HS-27A (cell line): ENCODE data around the gene ERCC2.

Experiments used
- DNase-seq: peaks from one replicate; pipeline ENCODE4 v3.0.0-alpha.2; 2012; ENCODE audit warnings: low read depth, missing footprints

The ERCC2 gene

DNA sequence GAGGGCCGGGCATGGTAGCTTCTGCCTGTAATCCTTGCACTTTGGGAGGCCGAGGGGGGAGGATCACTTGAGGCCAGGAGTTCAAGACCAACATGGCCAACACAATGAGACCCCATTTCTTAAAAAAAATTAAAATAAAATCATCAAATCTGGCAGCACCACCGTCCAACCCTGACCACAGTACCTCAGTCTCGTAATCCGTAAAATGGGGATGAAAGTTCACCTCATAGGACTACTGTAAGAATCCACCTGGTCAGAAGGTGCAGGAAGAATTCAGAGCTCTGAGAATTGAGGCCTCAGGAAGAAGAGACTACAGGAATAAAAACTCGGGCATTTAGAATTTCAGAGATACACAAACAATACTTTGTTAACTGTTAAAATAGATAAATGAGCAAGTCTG is 31.4 kb upstream of the ERCC2 start:
- no peak for DNase-seq

DNA sequence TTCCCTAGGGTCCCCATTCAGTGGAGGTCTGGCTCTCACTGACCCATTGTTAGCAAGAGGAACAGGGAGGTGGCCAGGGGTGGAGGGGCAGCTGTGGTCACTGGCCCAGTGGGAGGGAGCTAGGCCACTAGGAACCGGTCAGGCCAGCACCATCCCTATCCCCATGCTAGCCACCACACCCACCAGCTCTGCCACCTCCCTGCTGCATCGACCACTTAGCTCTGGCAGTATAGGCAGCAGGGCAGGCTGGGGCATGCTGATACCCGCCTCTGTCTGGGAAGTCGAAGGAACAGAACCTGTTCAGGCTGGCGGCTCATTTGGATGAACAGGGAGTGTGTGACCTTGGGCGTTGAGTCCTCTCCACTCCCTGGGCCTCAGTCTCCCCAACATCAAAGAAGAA is 29.8 kb upstream of the ERCC2 start:
- no peak for DNase-seq

DNA sequence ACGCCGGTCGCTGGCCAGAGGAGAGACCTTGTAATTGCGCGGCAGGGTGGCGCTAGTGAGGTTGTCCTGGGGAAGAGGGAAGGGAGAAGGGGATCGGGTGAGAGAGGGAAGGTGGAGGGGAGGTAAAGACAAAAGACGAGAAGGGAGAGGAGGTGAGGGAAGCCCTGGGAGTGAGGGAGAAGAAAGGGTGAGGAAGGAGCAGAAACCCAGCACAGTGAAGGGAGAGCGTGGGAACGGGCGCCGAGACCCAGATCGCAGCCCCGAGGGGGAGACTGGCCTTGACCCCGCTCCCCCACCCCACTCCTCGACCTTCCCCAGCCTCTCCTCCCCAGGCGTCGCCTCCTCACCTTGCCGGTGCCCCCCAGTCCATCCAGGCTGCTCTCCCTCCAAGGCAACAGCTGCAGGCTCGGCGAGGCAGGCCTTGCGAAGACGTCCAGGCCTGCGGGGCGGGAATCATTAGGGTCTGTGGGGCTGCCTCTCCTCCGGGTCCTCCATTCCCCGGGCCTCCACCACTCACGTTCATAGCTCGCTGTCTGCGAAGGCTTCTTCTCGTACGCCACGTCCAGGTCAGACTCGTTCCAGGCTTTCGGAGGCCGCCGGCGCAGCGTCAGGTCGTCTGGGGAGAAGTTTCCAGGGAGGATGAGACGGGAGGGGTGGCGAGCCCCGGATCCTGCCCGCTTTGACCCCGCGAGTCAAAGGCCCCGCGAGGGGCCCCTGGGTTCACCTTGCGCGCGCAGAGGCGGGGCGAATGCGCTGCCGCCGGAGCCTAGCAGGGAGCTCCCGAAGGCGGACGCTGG is 25.6 kb upstream of the ERCC2 start:
- DNase-seq, result no peak

DNA sequence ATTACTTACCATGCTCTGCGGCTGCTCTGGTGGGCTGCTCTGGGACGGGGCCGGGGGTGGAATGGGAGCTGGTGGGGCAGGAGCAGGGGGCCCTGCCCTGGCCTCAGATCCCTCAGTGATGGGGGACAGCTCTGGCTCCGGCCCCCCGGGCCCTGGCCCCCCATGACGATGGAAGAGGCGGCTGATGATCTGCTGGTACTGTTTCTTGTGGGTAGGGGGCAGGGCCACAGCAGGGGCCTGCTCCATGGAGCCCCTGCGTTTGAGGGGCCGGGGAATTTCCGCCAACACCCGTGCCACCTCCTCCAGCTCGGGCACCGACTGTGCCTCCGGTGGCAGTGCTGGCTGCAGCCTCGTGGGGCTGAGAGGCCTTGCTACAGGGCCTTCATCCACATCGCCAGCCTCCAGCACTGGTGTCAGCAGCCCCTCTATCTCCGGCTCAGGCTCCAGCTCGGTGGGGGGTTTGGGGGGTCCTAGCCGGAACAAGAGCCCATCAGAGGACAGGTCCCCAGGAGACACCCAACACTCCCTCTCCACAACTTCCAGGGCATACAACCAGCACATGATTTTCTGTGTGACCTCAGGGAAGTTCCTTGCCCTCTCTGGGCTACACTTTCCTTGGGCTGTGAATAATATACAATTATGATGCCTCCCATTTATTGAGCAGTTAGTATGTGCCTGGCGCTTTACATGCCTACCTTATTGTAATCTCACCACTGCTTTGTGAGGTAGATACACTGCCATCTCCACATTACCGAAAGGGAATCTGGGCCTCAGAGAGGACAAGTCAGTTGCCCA is 21.7 kb upstream of the ERCC2 start:
- no peak for DNase-seq

DNA sequence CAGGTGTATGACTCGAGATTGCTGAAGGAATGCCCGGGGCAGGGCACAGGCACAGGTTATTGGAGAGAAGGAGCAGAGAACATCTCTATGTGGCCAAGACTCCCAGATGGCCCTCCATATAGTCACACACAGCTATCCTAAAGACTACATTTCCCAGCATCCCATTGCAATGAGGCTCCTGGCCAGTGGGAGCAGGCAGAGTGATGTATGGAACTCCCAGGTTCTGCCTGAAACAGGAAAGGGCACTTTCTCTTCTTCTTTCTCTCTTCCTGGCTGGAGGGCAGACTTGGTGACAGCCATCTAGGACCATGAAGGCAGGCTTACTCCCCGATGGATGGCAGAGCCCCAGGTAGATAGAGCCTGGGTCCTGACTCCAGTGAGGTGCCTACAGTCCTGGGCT is 21.0 kb upstream of the ERCC2 start:
- no peak for DNase-seq

DNA sequence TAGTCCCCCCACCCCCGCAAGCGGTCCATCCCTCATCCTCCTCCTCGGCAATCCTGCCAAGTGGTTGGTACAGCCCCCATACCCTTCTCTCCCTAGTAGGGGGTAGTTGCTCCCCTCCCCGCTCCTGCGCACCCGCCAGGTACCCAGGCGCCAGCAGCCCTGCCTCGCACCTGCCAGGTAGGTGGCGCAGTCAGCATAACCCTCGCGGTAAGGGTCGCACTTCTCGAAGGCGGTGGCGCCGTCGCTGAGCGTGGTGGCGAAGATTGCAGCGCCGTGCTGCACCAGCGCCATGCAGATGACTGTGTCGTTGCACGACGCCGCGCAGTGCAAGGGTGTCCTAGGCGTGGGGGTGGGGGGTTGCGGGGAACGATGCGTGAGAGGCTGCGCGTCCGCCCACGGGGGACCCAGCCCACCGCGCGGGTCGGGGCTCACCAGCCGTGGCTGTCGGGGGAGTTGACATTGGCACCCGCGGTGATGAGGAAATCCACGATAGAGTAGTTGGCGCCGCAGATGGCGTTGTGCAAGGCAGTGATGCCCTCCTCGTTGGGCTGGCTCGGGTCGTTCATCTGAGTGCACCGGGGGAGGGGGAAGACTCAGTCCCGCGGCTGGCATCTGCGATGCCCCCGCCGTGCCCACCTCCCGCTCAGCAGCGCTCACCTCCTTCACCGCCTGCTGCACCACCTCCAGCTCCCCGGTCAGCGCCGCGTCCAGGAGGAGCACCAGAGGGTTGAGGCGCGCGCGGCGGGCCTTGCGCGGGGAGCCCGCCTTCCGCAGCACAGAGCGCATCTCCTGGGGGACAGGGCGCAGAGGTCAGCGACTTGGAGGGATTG is 15.2 kb upstream of the ERCC2 start:
- no peak for DNase-seq

DNA sequence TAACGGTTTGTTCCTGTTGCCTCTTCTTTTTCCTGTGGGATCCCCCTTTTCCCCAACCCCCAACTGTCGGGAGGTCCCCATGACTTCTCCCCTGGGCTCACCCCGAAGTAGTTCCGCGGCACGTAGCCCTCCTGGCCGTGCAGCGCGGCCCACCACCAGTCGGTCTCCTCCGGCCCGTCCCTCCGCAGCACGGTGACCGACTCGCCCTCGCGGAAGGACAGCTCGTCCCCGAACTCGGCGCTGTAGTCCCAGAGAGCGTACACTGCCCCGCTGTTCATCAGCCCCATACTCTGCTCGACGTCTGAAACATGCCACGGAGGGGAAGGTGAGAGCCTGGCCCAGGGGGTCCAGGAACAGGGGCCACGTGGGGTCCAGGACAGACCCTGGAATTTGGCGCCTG is 12.1 kb upstream of the ERCC2 start:
- no peak for DNase-seq

DNA sequence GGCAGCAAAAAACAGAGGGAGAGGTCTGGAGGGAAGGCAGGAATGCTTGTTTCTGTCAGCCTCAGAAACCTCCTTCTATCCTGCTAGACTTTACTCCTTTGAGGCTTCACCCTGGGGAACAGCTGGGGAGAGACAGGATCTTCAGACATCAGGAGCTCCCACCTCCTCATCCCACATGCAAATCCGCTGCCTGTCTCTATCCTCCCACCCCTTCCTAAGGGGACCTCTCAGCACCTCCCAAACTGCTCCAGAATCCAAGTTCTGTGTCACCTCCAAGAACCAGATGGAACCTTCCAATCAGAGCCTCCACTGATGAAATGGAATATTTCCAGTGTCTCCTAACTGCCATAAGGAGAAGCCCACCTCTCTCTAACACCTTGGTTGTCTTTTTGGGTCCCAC is 9.7 kb upstream of the ERCC2 start:
- no peak for DNase-seq

DNA sequence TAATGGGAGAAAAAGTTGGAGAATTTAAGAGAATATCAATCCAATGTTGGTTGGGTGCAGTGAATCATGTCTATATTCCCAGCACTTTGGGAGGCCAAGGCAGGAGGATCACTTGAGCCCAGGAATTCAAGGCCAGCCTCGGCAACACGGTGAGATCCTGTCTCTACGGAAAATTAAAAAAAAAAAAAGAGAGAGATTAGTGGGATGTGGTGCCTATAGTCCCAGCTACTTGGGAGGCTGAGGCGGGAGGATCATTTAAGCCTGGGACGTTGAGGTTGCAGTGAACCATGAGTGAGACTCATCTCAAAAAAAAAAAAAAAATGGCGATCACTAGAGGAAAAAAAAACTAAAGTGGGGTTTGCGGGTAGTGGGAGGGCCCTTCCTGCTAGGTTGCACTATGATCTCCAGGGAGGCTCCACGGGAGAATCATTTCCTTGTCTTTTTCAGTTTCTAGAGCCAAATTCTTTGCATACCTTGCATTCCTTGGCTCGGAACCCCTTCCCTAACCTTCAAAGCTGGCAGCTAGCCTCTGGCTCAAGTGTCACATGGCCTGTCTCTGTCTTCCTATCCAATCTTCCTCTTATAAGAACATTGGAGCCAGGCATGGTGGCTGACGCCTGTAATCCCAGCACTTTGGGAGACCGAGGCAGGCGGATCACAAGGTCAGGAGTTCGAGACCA is 5.8 kb upstream of the ERCC2 start:
- DNase-seq, result peak; percentile 100

DNA sequence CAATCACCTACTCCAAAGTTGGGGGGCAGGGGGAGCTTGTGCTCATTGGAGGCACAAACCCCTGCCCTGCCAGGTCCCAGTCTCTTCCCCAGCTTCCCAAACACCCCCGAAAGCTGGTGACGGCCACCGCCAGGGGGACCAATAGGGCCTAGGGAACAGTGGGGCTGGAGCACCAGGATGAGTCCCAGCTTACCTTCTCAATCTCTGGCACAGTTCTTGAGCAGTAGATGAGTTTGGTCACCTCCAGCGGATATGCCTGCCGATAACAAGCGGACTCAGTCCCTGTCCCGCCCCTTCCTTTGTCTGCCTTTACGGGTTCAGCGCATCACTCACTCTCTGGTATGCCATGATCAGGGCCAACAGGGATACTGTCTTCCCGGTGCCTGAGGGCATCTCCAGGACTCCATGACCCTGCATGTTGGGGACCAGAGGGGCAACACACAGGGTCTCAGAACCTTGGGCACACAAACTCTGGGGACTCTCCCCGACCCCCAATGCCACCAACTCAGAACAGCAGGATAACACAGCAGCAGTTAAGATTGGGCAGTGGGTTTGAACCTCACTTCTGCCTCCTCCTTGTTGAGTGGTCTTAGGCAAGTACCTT is 1.5 kb downstream of the ERCC2 start:
- DNase-seq, result no peak

DNA sequence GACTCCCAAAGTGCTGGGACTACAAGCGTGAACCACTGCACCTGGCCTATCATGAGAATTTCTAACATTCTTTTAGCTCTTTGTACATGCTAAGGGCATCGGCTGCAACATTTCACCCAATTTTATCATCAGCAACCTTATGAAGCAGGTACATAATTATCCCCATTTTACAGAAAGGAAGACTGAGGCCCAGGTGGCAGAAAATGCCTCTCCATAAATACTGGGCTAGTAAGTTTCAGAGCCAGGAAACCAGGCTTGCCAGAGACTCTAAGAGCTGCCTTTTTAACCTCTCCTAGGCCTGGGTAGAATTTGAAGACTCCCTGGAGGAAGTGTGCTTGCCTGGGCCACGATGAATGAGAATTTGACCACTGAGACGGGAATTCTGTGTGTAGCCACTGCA is 2.2 kb downstream of the ERCC2 start:
- DNase-seq, result no peak

DNA sequence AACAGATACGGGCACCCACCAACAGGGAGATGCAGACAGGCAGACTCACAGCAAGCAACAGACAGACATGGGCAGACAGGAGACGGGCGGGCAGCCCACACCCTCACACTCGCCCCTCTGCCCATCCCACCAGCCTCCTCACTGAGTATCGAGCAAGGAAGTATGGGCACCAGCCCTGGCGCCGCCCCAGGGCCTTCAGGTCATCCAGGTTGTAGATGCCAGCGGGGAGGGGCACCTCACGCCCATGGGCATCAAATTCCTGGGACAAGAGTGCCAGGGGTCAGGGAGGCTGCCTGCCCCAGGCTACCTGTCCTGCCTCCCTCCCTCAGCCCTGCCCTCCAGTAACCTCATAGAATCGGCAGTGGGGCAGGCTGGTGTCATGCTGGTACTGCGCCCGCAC is 5.7 kb downstream of the ERCC2 start:
- no peak for DNase-seq

DNA sequence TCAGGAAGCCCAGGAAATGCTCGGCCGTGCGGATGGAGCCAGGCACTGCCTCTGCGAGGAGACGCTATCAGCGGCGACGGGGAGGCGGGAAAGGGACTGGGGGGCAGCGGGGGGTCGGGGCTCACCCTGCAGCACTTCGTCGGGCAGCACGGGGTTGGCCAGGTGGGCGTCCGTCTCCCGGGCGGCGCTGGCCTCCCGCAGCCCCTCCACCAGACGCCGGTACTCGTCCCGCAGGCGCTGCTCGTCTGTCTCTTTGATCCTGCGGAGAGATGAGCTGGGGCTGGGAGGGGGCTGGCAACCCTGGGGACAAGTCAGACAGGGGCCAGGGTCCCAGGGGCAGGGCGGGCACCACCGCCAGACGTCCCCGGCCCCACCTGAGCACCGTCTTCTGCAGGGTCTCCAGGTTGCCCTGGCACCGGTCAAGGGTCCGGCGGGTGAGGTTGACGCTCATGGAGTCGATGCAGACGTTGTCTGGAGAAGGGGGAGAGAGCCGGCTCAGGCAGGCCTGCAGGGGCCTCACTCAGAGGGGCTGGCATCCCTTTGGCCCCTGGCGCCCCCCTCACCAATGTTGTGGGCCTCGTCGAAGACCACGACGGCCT is 6.4 kb downstream of the ERCC2 start:
- DNase-seq, result no peak

DNA sequence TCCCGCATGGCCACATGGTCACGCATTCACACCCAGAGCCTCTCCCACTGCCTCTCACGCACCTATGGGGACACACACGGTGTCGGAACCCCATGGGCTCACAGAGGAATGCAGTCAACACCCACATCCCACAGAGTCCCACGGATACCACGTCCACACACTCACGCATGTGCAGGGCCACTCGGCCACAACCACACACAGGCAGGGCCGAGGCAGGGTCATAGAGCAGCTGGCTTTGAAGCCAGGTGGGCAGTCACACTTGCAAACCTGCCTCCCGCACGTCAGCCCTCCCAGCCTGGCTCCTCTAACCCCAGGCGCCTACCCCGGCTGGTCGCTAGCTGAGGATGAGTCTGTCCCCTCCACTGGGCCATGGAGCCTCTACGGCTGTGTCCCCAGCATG is 8.1 kb downstream of the ERCC2 start:
- DNase-seq, result no peak

DNA sequence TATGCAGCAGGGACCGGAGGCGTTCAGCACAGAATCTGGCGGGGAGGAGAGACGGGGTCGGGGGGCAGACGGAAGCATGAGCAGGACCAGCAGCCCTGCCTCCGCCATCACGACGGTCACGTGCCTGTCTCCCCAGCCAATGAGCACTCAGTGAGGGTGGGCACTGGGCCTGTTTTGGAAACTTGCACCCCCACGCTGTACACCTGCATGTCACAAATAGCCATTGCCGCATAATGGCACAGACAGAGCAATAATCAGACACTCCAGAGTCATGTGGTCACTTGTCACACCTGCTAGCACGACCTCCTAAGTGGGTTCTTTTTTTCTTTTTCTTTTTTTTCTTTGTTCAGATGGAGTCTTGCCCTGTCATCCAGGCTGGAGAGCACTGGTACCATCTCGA is 8.8 kb downstream of the ERCC2 start:
- DNase-seq, result no peak

DNA sequence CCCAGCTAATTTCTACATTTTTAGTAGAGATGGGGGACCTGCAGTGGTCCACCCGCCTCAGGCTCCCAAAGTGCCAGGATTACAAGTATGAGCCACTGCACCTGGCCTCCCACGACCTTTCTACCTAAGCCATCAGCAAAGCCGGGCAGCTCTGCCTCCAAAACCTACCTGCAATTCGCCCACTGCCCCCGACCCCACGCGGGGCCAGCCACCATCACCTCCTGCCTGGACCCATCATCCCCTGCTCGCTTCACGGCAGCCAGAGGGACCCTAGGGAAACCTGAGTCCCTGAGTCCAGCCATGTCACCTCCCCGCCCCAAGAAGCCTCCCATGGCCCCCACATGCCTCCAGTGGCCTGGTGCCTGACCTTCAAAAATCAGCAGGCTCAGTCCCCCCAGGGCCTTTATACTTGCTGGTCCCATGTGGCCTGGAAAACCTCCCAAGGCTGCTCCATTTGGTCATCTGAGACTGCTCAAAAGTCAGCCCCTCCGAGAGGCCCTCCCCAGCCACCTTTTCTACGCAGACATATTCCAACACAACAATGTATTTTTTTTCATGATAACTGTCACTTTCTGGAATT is 12.1 kb downstream of the ERCC2 start:
- no peak for DNase-seq

DNA sequence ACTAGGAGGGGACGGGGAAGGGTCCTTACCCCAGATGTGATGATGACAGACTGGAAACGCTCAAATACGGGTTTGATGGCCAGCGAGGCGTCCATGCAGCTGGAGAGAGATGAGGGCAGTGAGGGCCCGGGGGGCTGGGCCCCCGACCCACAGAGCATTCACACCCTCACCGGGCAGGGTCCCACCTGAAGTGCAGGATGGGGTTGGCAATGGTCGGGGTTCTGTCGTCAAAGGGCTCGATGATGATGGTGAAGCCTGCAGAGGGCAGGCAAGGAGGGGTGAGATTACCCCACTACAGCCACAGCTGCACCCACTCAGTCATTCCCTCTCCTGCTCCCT is 13.0 kb downstream of the ERCC2 start:
- DNase-seq, result no peak

DNA sequence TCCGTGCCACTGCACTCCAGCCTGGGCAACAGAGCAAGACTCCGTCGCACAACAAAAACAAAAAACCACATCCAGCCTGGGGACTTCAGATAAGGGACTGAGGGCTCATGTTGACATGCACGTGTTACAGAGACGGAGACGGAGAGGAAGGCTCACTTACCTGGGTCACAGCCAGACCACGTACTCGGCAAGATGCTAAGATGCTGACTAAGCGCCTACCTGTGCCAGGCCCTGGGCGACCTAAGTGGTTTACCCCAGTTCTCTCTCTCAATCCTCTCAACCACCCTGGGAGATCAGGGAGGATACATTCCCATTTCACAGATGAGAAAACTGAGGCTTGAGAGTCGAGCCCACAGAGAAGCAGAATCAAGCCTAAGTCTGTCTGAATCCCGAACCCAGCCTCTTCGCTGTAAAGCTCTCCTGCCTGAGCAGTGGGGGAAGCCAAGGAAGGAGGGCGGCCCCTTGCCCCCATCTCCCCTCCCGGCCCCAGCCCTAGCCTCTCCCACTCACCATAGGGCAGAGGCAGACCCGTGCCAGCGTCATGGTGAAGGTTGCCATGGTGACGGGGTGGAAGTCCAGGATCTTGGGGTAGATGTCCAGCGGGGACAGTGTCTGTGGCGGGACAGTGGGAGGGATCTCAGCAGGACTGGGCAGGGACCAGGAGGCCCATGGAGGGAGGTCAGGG is 13.5 kb downstream of the ERCC2 start:
- no peak for DNase-seq

DNA sequence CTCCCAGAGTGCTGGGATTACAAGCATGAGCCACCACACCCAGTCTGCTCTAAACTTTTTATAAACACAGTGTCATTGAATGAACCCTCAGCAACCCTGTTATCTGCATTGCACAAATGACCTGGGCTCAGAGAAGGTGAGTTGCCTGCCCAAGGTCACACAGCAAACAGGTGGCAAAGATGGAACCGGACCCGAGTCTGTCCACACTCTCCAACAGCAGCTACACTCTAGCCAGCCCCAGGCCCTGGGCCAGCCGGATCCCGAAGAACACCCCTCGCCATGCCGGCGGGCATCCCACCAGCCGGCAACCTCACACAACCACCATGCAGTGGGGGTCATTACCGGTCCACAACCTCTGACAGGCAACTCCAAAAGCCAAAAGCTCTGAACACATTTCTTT is 14.5 kb downstream of the ERCC2 start:
- no peak for DNase-seq

DNA sequence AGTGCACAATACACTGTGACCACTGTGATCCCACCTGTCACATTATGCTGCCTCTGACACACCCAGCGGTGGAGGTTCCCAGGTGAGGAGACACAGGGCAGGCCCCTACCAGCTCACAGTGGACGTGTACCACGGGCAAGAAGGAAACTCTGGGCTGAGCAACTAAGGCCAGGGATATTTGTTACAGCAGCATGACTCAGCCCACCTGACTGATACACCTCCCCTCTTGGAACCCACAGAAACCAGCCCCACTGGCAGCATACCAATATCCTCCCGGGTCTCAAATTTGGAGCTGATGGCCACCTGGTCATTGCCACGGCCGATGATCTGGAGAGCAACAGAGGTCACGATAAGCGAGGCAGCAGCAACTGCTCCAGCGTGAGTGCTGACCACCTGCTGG is 15.0 kb downstream of the ERCC2 start:
- no peak for DNase-seq
